GM21529 (cell line): ENCODE data around the gene AQR.
"Not testable (repeated sequence)": the region's sequence is repeated elsewhere in the genome, so short reads cannot be mapped to it uniquely, and the experiment has no call there.

ENCODE experiments used
- ATAC-seq: cut with Tn5 transposase; IDR thresholded peaks from one replicate; pipeline ENCODE4 v1.9.1; 2021; ENCODE audit not compliant: unreplicated experiment

AQR gene

DNA sequence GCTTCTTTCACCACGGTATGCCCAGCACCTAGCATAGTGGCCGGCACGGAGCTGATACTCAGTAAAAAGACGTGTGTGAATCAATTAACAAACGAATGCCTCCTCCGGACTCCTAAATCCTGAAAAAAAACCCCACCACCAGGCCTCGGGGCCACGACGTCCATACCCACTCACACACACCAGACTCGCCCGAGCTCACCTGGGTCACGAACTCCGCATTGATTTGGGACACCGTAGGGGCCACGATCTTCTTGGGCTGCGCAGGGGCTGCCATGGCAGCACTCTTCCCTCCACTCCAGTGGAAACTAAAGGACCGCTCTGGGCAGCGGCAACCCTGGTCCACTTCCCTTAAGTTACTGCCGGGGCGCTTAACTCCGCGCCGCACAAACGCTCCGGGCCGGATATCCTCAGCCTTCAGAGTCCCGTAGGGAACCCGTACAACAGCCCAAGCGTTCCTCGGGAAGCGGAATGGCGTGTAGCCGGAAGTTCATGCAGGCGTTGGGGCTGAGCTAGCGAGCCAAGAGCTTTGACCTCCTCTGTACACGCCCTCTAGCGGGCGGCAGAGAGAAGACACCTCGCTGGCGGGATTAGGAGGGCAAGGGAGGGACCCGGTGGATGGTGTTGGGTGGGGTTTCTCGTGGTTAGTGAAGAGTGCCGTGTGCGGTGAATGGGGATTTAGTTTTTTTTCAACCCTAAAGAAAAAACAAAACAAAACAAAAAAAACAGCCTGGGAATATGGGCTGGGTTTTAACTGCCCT is at the start of gene AQR:
Gene AQR, minus strand, starts transcription at position 403 of the 758 bp plus-strand sequence. Its CDS starts 129 bp downstream, at position 274.
- ATAC-seq = peak; percentile 99

DNA sequence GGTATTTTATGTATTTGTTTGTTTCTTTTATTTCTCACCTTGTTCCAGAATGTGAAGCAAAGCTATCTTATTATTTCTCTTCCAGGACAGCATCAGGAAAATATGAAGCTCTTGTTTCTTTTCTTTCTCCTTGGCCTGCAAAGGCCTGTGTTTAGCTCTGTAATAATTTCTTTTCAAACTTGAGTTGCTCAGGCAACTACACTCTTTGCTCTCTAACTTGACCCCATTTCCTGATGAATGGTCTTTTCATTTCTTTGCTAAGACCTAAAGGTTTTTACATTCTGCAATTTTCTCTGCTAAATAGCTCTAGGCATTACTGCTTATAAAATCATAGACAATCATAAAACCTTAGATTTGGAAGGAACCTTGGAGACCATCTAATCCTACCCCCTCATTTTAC is 44.7 kb upstream of the AQR start:
- no peak for ATAC-seq

DNA sequence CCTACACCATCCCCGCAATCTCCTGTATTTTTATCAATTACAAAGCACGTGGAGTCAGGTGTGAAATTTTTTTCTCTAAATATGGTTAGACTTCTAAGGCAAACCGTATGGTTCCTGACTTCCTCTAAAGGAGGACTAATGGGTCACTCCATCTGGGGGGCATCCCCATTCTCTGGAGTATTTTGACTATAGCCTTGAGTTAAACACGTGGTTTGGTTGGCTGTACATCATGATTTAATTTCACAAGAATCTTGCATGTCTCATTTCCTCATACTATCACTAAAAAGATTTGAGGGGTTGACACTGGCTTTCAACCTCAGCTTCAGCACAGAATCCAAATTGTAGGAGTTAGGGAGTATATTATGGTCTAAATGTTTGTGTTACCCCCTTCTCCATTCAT is 43.8 kb upstream of the AQR start:
- no peak for ATAC-seq

DNA sequence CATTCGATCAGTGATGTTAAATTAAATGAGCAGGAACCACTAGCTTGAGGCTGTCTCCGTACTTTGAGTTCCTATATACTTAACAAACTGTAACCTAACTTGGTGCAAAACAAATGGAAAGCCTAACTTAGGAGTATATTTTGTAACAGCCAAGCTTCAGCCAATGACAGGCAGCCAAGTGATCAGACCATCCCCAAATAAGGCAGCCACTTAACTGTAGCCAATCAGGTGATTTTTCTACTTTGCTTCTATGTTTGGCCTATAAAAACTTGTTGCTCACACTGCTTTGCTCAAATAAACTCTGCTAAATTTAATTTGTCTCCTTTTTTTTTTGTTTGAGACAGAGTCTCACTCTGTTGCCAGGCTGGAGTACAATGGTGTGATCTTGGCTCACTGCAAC is 37.9 kb upstream of the AQR start:
- no peak for ATAC-seq

DNA sequence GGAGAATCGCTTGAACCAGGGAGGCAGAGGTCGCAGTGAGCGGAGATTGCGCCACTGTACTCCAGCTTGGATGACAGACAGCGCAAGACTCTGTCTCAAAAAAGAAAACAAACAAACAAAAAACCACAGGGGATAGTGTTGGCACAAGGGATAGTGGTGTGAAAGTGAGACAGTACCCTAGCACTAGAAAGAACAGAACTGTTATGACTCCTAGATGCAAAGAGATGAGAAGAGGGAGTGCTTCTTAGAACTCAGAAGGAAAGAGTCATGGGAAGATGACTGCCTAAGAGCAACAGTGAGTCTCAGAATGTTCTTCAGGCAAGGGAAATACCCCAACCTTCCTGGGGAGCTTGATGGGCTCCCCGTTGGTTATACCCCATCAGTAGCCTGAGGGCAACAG is 36.4 kb upstream of the AQR start:
- ATAC-seq = no peak

DNA sequence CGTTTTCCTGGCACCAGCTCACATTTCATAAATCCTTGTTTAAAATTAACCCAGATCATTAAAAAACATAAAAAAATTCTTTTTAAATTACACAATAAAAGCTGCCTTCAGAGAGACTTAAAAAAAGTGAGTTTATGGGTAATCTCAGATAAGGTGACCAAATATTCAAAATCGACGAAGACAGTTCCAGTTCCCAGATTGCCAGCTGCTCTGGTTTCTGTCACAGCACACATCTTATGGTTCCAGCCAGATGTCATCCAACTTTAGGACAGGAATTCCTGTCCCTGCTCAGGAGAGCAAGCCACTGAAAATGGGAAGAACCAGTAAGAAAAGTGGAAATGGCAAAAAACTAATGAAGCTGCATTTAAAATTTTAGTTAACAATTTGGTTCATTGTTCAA is 34.4 kb upstream of the AQR start:
- ATAC-seq = no peak

DNA sequence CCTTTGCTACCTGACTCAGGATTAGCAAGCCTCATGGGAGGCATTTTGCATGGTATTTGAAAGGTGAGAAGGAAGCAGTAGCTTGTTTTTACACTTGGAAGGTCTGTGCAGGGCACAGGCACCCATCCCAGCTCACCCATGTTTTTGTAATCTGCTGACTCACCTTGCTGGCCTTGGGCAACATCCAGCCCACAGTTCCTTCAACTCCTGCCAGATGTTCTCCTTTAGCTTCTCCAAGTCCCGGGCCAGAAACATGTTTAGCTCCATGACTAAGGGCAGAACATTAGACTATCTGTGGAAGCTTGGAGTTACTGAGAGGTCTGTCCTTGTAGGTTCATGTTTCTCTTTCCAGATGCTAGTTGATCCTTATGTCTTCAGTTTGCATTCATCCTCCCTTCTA is 31.0 kb upstream of the AQR start:
- ATAC-seq = no peak

DNA sequence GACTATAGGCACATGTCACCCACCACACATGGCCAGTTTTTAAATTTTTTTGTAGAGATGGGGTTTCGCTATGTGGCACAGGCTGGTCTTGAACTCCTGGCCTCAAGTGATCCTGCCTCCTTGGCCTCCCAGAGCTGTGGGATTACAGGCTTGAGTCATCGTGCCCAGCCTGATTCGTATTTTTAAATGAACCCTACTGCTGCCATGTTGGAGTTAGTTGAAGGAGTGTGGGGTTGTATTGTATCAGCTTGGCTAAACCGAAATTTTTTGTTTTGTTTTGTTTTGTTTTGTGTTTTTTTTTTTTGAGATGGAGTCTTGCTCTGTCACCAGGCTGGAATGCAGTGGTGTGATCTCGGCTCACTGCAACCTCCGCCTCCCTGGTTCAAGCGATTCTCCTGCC is 30.4 kb upstream of the AQR start:
- ATAC-seq = no peak

DNA sequence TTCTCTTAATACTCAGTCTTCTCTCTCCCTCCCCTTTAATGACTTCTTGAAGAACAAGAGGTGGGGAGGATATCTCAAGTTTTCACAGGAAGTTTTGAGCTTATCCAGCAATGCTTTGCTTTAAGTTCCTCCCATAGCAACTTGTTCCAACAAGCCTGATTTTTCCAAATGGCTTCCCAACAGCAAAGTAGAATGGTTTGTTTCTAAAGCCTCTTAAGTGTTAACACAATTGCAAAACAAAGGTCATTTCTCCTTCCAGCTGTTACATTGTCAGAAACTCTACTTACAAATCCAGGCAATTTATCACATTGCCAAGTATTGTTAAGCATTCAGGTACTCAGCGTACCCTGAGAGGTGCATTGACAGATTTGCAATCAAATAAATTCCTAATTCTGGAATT is 25.4 kb upstream of the AQR start:
- ATAC-seq = no peak

DNA sequence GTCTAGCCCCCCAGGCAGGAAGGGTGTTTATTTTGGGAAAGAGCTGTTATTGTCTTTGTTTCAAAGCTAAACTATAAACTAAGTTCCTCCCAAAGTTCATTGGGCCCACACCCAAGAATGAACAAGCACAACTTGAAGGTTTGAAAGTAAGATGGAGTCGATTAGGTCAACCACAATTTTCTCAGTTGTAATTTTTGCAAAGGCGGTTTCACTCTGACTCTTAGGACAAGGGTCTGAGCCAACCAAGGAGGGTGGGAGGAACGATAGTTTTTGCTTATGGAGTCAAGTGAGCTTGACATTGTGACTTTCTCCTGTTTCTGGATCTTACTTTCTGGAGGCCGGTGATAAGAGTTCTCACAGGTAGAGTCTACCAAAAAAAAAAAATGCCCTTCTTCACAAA is 24.3 kb upstream of the AQR start:
- ATAC-seq = peak; percentile 92

DNA sequence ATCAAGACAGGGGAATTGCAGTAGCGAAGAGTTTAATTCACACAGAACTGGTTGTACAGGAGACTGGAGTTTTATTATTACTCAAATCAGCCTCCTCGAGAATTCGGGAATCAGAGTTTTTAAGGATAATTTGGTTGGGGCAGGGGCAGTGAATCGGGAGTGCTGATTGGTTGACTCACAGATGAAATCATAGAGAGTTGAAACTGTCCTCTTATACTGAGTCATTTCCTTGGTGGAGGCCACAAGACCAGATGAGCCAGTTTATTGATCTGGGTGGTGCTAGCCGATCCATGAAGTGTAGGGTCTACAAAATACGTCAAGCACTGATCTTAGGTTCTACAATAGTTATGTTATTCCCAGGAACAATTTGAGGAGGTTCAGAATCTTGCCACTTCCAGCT is 23.9 kb upstream of the AQR start:
- ATAC-seq = no peak

DNA sequence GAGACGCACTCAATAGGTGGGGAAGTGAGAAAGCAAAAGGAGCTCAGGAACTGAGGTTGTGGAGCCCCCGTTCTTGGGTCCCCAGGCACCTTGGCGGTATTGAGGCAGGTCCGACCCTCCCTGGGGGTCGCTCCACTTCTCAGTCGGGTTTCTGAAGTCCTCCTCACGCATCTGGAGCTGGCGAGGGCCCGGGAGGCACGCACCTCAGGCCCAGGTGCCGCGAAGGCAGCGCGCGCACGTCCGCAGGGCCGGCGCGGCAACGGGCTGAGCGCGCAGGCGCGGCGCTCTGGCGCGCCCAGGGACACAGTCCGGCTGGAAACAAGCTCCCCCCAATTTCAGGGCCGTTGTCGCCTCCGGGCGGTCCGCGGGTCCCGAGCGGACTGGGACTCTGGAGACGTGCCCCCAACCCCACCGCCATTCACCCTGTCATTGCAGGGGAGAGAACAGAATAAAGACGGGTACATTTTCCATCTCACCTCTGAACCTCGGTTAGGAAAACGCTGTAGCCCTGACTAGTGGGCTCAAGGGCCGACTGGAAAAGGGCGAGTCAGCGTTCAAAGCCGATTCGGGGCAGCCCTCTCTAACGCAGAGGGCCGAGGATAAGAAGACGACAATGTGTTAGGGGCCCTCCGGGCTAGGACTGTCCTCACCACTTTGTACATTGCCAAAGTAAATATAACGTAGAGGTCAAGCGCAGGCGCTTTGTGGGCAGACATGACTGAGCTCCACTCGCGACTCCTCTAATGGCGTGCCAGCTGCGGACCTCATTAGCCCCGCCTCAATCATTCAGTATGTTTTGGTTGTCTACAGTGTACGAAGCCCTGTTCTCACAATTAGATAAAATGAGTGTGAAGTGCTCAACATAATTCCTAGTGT is 18.7 kb upstream of the AQR start, which contains the start of gene ZNF770:
Gene ZNF770, minus strand, starts transcription at position 261 of the 876 bp plus-strand sequence. CDS start 4,853 bp downstream, outside the sequence.
- peak; percentile 72 for ATAC-seq

DNA sequence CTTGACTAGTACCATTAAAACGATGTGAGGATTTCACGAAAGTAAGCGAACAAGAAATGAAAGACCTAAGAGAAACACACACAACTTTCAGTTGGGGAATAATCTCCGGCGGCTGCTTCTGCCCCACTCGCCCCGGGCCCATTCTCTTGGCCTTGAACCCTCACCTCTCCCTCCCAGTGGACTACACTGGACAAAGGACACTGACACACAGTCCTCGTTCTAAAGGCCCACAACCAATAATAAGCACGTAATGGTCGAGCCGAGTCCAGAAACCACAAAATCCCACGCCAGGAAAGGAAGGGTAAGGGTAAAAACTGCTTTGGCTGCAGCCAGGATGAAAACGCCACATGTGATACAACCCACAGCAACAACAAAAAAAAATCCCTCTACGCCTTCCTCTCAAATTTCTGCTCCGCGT is 18.1 kb upstream of the AQR start:
- ATAC-seq = no peak

DNA sequence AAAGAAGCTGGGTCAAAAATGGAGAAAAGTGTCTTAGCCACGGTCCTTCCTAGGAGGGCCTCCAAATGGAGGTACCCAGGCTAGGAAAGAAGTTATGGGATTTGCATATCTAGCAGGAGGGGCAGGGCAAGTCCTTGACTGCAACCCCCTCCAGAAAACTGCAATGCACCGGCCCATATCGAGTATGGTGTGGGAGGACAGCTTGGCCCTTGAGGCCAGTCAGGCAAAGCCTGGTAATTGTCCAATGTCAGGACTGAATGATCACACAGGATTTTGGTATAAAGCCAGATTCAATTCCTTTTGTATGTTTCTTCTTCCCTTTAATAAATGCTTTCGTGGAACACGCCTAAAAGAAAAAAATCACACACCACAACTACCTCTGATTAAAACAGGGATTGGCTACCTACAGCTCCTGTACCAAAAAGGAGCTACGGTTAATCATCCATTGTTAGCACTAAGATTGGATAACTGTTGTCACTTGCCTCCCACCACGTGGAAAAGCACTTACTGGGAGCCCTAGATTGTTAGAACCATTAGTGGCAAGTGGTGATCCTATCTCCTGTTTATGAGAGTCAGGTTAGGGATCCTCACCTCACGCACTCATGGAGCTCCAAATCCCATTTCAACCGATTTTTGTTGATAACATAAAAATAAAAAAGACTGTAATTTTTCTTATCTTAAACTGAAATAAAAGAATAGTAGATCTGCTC is 17.4 kb upstream of the AQR start:
- ATAC-seq = no peak

DNA sequence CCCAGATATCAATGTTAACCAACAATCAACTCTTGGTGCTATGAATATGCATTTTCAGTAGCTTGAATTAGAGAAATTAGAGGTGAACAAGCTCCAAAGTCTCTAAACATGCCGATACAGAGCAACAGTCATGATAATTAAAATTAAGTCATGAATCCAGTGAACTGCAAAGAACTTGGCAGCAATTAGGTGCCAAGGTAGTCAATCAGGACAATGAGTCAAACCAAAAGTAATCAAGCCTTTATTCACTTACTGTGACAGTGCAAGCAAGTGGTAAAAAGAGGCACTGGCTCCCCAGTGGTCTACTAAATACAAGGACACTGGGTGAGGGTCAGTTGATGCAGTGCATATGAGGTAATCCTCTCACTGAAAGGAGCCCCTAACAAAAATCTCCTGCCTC is 16.8 kb upstream of the AQR start:
- no peak for ATAC-seq

DNA sequence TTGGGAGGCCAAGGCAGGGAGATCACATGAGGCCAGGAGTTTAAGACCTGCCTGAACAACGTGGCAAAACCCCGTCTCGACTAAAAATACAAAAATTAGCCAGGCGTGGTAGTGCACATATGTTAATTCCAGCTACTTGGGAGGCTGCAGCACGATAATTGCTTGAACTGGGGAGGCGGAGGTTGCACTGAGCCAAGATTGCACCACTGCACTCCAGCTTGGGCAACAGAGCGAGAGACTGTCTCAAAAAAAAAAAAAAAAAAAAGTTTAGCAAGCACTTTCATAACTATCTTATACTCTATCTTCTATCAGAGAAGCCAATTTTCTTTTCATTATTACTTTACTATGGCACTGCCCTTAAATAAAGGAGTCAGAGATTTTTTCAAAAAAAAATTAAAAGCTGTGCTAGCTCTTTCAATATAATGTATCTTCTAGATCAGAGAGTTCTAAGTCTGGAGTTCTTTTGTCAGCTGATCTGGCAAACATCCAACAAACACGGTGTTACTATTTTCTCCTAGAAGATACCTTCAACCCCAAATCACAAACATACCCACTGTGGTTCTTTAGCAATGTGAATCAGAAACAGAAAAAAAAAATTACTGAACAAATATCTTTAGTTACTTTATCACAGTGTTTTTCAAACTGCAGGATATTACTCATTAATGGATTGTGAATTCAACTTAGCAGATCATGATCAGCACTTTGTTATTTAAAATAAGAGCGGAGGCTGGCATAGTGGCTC is 15.5 kb upstream of the AQR start:
- ATAC-seq = no peak

DNA sequence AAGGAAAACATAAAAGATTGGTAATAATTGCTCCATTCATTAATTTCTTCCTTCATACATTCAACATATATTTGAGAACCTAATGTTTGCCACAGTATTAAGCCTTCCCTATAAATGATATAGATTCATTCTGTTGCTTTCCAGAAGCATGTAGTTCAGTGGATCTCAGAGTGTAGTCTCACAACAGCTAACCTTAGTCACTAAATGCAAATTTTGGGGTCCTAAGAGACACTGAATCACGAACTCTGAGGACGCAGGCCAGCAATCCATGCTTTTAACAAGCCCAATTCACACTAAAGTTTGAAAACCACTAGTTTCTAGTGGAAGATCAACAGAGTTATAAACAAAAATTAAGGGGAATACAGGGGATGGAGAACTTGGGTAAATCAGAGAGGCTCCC is 7.2 kb upstream of the AQR start:
- ATAC-seq = no peak

DNA sequence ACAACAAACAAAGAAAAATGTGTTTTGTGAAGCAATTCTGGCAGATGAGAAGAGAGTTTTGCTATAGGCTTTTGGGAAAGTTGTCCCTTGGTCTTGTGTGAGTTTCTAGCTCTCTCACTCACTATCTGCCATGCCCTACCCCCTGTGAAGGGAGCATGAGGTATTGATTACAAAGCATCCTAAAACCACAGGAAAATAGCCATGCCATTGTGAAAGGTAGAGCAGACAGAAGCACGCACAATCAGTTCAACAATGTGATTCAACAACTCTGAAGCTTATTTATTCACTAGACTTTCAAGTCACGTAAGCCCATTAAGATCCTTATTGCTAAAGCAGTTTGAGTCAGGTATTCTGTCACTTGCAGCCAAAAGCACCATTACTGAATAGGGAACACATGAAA is 6.5 kb upstream of the AQR start:
- no peak for ATAC-seq

DNA sequence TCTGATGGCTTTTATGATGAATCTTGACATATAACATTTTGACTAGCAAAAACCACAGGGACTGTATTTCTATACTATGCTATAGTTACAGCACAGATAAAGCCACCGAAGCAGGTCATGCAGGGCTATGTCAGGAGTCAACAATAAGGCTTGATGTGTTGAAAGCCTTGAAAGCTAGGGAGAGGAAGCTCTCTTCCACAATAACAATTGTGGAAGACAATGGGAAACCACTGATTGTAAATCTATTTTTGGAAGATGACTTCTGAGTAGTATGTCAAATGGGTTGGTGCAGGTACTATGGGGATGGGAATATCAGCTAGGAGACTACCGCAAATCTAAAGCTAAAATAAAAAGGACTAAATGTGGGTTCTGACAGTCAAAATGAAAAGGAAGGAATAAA is 4.0 kb upstream of the AQR start:
- no peak for ATAC-seq

DNA sequence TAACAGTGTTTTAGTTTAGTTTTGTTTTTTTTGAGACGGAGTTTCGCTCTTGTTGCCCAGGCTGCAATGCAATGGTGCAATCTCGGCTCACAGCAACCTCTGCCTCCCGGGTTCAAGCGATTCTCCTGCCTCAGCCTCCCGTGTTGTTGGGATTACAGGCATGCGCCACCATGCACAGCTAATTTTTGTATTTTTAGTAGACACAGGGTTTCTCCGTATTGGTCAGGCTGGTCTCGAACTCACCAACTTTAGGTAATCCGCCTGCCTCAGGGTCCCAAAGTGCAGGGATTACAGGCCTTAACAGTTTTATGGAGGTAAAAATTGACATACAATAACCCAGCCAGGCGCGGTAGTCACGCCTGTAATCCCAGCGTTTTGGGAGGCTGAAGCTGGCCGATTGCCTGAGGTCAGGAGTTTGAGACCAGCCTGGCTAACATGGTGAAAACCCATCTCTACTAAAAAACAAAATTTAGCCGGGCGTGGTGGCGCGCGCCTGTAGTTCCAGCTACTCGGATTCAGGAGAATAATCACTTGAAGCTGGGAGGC is 629 bp upstream of the AQR start:
- not testable (repeated sequence) for ATAC-seq

DNA sequence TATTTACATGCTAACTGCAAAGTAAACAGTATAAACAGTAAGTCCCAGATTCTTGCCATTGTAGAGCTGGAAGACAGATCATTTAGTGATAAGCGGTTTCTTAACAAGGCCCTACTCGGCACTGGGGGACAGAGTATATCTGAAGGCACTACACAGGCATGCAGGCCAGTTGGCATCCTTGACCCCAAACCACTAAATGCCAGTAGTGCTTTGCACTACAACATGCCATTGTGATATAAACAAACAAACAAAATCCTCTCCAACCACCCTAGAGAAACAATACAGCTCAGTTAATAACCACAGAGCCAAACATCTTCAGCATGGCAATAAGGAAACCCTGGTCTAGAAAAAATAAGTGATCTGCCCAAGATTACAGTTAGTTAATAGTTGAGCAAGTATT is 5.3 kb downstream of the AQR start:
- no peak for ATAC-seq
